Body of pancreas (tissue), 4 donors: ENCODE measurements around the gene SUN3. TPM values are rescaled to one million over a fixed set of nuclear protein-coding genes. Genes with fewer than 3 reads are reported as not detected.

ENCODE experiments used
- ATAC-seq: fragments of 150-250 bp; one replicate; pipeline ENCODE4 v1.9.1; 2016
- DNase-seq, 4 donors: peaks; one replicate each; pipeline ENCODE4 v3.0.0-alpha.2; 2019
- H3K27ac ChIP-seq, 4 donors: fragments of 200-600 bp; sonication (generic); 1 replicate in 3 of 4; 2 replicates in 1 of 4; pipeline versions ENCODE4 v1.5.1 to v1.6.1; 2016 to 2019; ENCODE audit warnings: mild to moderate bottlenecking in 1 of 4, mixed read lengths in 1 of 4, moderate library complexity in 1 of 4
- H3K27me3 ChIP-seq, 2 donors: fragments of 200-600 bp; sonication (generic); one replicate each; pipeline ENCODE4 v1.6.0; 2016; ENCODE audit warnings: mild to moderate bottlenecking in 1 of 2
- H3K36me3 ChIP-seq, 2 donors: fragments of 200-600 bp; sonication (generic); replicated peaks in 1 of 2; 2 replicates each; pipeline ENCODE4 v1.5.1; 2016; ENCODE audit warnings: low read depth in 2 of 2; ENCODE audit not compliant: insufficient read depth in 1 of 2
- H3K4me1 ChIP-seq: fragments of 200-600 bp; sonication (generic); one replicate; pipeline ENCODE4 v1.6.0; 2016
- H3K4me3 ChIP-seq, 2 donors: fragments of 200-600 bp; sonication (generic); 1 replicate in 1 of 2; 2 replicates in 1 of 2; pipeline ENCODE4 v1.5.1; 2016 to 2019
- H3K9me3 ChIP-seq, 3 donors: fragments of 200-600 bp; sonication (generic); 1 replicate in 2 of 3; 2 replicates in 1 of 3; pipeline ENCODE4 v1.5.1; 2016
- POLR2A ChIP-seq, 3 donors: fragments of 450-650 bp; IDR thresholded peaks; one replicate each; pipeline ENCODE4 v1.6.1; 2016; ENCODE audit warnings: antibody characterized with exemption in 3 of 3, mild to moderate bottlenecking in 2 of 3
- WGBS, 2 donors: methylation state at CpG; one replicate each; pipeline ENCODE4 v1.1.5; 2017; 5-methylcytosine and 5-hydroxymethylcytosine counted together
- intact Hi-C: fragments of 100-400 bp; cut with DNase I; formaldehyde crosslinking; loops from one replicate; pipeline ENCODE4 v1.15.1; 2023
- total RNA-seq, 2 donors: library from RNA; depleted of rRNA; stranded (reverse); fragments of >200 nt; gene quantifications; one replicate each; pipeline ENCODE4 v1.1.0, GENCODE V29; 2016
- TF ChIP-seq, protein P1 (sequence below), 7 experiments: fragments of 450-650 bp in 4 of 7; fragments of 200-600 bp in 3 of 7; sonication (generic) in 3 of 7; IDR thresholded peaks; one replicate each; pipeline ENCODE4 v1.5.1; 2016 to 2019; ENCODE audit warnings: antibody characterized with exemption in 7 of 7

SUN3 gene, protein sequence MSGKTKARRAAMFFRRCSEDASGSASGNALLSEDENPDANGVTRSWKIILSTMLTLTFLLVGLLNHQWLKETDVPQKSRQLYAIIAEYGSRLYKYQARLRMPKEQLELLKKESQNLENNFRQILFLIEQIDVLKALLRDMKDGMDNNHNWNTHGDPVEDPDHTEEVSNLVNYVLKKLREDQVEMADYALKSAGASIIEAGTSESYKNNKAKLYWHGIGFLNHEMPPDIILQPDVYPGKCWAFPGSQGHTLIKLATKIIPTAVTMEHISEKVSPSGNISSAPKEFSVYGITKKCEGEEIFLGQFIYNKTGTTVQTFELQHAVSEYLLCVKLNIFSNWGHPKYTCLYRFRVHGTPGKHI
- total RNA-seq, result not detected

DNA sequence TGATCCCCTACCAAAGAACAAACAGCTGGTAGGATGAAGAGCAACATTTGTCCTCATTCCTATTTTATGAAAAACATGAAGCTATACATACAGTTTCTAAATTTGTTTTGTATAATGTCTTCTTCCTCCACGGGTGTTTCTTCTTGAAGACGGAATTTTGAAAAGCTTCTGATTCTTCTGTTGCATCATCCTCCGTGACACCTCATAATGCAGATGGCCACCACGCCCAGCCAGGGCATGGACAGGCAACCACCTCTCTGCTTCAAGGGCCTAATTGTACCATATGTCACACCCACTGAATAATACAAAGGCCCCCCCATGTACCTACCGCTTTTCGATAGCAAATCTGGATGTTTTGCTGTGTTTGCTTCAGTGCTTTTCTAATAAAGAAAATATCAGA, at the start of gene SUN3:
Gene SUN3 (minus strand): TSS at position 170 of the 400 bp plus-strand sequence. CDS start 169 bp downstream, at position 1.
- Histone ChIP-seq H3K4me1 (no peaks in the 10 kb centered on the region), H3K27me3 (no peaks in the 10 kb centered on the region), H3K36me3 (no peaks in the 10 kb centered on the region), H3K9me3 (no peaks in the 10 kb centered on the region), H3K4me3 (no peak within 1 kb of the TSS), H3K27ac (no peak within 1 kb of the TSS)
- DNase-seq (no peak), ATAC-seq (no peak)
- no peak for TF ChIP-seq POLR2A (IDR thresholded peaks at IDR 0.05)
- TF ChIP-seq, protein P1, sequence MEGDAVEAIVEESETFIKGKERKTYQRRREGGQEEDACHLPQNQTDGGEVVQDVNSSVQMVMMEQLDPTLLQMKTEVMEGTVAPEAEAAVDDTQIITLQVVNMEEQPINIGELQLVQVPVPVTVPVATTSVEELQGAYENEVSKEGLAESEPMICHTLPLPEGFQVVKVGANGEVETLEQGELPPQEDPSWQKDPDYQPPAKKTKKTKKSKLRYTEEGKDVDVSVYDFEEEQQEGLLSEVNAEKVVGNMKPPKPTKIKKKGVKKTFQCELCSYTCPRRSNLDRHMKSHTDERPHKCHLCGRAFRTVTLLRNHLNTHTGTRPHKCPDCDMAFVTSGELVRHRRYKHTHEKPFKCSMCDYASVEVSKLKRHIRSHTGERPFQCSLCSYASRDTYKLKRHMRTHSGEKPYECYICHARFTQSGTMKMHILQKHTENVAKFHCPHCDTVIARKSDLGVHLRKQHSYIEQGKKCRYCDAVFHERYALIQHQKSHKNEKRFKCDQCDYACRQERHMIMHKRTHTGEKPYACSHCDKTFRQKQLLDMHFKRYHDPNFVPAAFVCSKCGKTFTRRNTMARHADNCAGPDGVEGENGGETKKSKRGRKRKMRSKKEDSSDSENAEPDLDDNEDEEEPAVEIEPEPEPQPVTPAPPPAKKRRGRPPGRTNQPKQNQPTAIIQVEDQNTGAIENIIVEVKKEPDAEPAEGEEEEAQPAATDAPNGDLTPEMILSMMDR (IDR thresholded peaks at IDR 0.05), result no peak
- WGBS, 2 donors, result 76 to 78% methylated on average over 6 of the region's 6 CpGs
- intact Hi-C loops, result no loop called here

DNA sequence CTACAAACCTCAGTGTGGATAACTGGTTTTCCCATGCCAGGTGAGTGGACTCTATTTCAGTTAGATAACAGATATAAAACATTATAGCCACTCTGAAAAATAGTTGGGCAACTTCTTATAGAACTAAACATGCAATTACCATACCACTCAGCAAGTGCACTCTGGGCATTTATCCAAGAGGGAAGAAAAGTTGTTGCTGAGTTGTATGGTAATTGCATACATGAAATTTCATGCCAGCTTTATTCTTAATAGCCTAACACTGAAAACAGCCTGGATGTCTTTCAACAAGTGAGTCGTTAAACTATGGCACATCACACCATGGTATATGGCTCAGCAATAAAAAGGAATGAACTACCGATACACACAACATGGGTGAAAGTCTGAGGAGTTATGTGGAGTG, 49.6 kb upstream of the SUN3 start:
- Histone ChIP-seq H3K27ac (no peak overlapping the region), H3K36me3 (no peaks in the 10 kb centered on the region), H3K4me3 (no peak overlapping the region), H3K4me1 (no peaks in the 10 kb centered on the region), H3K27me3 (no peaks in the 10 kb centered on the region), H3K9me3 (no peaks in the 10 kb centered on the region)
- intact Hi-C loops, result no loop called here
- WGBS, 2 donors, result 83 to 89% methylated on average over 2 of the region's 2 CpGs
- DNase-seq, result no peak
- TF ChIP-seq POLR2A (IDR thresholded peaks at IDR 0.05), result no peak
- TF ChIP-seq, protein P1 (IDR thresholded peaks at IDR 0.05), result no peak
- ATAC-seq, result no peak

DNA sequence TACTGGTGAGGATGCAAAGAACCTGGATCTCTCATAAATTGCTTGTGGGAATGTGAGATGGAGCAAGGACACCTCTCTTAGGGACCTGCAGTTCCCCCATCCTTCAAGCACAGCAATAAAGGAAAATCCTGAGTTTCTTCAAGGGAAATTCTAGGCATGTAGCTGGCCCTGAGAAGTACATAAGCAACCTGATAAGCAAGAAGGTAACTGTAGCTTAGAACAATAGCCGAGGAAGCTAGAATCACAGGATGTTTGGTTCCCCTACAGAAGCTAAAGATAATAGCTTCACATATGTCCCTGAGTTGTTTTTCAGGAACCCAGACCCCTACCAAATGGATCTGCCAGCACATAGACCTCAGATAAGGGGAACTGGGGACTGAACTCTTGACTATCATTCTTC, 48.5 kb upstream of the SUN3 start:
- Histone ChIP-seq H3K27ac (no peak overlapping the region), H3K9me3 (no peaks in the 10 kb centered on the region), H3K27me3 (no peaks in the 10 kb centered on the region), H3K36me3 (no peaks in the 10 kb centered on the region), H3K4me3 (no peak overlapping the region), H3K4me1 (no peaks in the 10 kb centered on the region)
- no peak for ATAC-seq
- intact Hi-C loops, result no loop called here
- DNase-seq, result no peak
- 75 to 100% methylated on average over 1 of the region's 1 CpG for WGBS, 2 donors
- TF ChIP-seq, protein P1 (IDR thresholded peaks at IDR 0.05), result no peak
- no peak for TF ChIP-seq POLR2A (IDR thresholded peaks at IDR 0.05)

DNA sequence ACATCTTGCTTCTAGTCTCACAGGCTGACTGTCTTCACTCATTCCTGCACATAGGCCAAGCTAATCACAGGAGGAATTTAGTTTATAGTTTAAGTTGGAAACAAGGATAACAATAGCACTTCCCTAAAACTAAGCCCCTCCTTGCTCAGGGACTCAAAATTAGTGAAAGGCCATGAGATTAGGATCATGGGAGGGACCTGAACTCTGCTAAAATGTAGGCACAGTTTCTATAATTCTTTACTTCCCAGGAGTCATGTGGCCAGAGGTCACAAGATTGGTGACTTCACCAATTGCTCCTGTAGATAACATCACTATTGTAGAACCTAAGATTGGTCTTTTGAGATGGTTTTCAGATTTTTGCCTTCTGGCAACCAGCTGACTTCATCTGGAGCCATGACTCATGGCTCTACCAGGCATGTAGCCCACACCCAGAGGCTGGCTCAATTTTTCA, 45.3 kb upstream of the SUN3 start:
- no peaks in the 10 kb centered on the region for H3K27me3 ChIP-seq
- no peaks in the 10 kb centered on the region for H3K36me3 ChIP-seq
- H3K4me3 ChIP-seq, result no peak overlapping the region
- H3K27ac ChIP-seq, result no peak overlapping the region
- no peak for TF ChIP-seq POLR2A (IDR thresholded peaks at IDR 0.05)
- TF ChIP-seq, protein P1 (IDR thresholded peaks at IDR 0.05), result no peak
- ATAC-seq (no peak), DNase-seq (no peak)
- H3K4me1 ChIP-seq, result no peaks in the 10 kb centered on the region
- intact Hi-C loops, result no loop called here
- H3K9me3 ChIP-seq, result no peaks in the 10 kb centered on the region

DNA sequence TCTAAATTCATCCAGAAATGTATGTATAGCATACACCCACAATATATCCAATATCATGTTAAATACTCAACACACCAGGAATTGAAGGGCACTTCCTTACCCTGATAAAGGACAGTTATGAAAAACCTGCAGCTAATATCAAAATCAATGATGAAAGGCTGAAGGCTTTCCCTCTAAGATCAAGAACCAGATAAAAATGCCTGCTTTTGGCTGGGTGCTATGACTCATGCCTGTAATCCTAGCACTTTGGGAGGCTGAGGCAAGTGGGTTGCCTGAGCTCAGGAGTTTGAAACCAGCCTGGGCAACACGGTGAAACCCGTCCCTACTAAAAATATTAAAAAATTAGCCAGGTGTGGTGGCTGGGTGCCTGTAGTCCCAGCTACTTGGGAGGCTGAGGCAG, 38.6 kb upstream of the SUN3 start:
- no peak for ATAC-seq
- intact Hi-C loops, result no loop called here

More for the DNA sequence above, 38.6 kb upstream of the SUN3 start:
- no peak for DNase-seq
- 82 to 83% methylated on average over 2 of the region's 2 CpGs for WGBS, 2 donors
- Histone ChIP-seq H3K4me3 (no peak overlapping the region), H3K27me3 (no peaks in the 10 kb centered on the region), H3K27ac (no peak overlapping the region), H3K9me3 (no peaks in the 10 kb centered on the region), H3K4me1 (no peaks in the 10 kb centered on the region), H3K36me3 (no peaks in the 10 kb centered on the region)
- no peak for TF ChIP-seq POLR2A (IDR thresholded peaks at IDR 0.05)
- TF ChIP-seq, protein P1 (IDR thresholded peaks at IDR 0.05), result no peak
